ENCODE measurements around the gene HEPACAM. TPM values are rescaled to one million over a fixed set of nuclear protein-coding genes. Genes with fewer than 3 reads are reported as not detected.

The HEPACAM gene
- total RNA-seq, 1 experiment from 2014 or later, result 0.11 TPM

DNA sequence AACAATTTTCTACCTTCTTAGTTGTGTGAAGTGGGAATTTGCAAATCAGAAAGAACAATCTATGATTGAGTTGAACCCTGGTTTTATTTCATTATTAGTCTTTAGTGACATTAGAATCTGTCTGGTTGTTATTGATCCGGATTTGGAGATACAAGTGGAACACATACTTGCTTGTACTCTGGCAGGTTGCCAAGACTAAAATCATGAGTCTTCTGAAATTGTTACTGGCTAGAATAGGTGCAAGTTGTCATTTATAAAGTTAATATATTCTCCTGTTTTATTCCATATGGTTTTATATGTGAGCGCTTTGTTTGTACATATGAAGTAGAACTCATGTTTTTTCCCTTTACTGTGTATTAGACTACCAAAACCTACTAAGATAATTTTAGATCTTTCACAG lies 41.2 kb upstream of the HEPACAM start:
- Histone ChIP-seq H4K20me1 (ENCODE audit: low read length) (no peaks in the 10 kb centered on the region), H3K27me3 (ENCODE audit: low read length) (no peaks in the 10 kb centered on the region), H3K36me3 (ENCODE audit: low read depth, low read length) (peaks cover 8% of the 10 kb centered on the region), H3K9me3 (ENCODE audit: low read length) (no peaks in the 10 kb centered on the region), H3K27ac (ENCODE audit: low read length) (no peak overlapping the region), H3K4me1 (ENCODE audit: insufficient read depth, low read length) (peaks cover 6% of the 10 kb centered on the region), H3K79me2 (ENCODE audit: low read length) (no peaks in the 10 kb centered on the region), H3K9ac (ENCODE audit: low read length) (no peak overlapping the region), H3F3A (ENCODE audit: low read length, unreplicated experiment) (no peaks in the 10 kb centered on the region), H2AFZ (ENCODE audit: low read length) (no peak overlapping the region), H3K4me2 (ENCODE audit: low read length) (no peak overlapping the region), H3K4me3 (ENCODE audit: low read length) (no peak overlapping the region), H3K9me2 (replicated peaks; ENCODE audit: low read length) (no peaks in the 10 kb centered on the region)
- no TSS peak for BruUV-seq (replicated peaks)
- ChIA-PET CTCF (no interaction called here), POLR2A (ENCODE audit: unreplicated experiment) (no interaction called here)
- no peak for TF ChIP-seq EZH2phosphoT487 (IDR thresholded peaks at IDR 0.05; ENCODE audit: borderline replicate concordance, low read length)
- TF ChIP-seq EZH2 (IDR thresholded peaks at IDR 0.05; ENCODE audit: low read length, unreplicated experiment), result no peak
- no peak for TF ChIP-seq CTCF (conservative IDR thresholded peaks at IDR 0.05; ENCODE audit: low read depth, low read length)
- DNase-seq (no peak), ATAC-seq (no peak)
- intact Hi-C loops (cut with micrococcal nuclease), result no loop called here

DNA sequence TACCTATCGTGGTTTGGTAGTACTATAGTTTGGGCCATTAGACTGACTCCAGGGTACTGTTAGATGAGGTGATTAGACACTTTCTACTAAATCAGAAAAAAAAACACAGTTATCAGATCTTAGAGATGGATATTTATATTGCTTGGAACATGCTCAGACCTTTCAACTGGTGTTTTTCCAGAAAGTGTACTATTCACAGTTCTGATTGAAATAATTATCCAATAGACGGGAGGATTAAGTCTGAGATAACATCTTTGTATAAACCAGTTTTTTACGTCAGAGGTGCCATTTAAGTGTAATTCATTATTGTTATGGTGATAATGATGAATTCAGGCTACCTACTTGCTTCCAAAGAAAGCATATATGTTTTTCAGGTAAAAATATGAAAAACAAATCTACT lies 40.7 kb upstream of the HEPACAM start:
- no peak for TF ChIP-seq EZH2 (IDR thresholded peaks at IDR 0.05; ENCODE audit: low read length, unreplicated experiment)
- H3K27me3 ChIP-seq (ENCODE audit: low read length), result no peaks in the 10 kb centered on the region
- BruUV-seq (replicated peaks), result no TSS peak
- intact Hi-C loops (cut with micrococcal nuclease), result no loop called here
- peaks cover 3% of the 10 kb centered on the region for H3F3A ChIP-seq (ENCODE audit: low read length, unreplicated experiment)
- no peak overlapping the region for H3K4me2 ChIP-seq (ENCODE audit: low read length)
- CTCF ChIA-PET, result no interaction called here
- H3K9me2 ChIP-seq (replicated peaks; ENCODE audit: low read length), result no peaks in the 10 kb centered on the region
- ATAC-seq (no peak), DNase-seq (no peak)
- no peak overlapping the region for H3K27ac ChIP-seq (ENCODE audit: low read length)
- no peaks in the 10 kb centered on the region for H3K9me3 ChIP-seq (ENCODE audit: low read length)
- no peak overlapping the region for H3K9ac ChIP-seq (ENCODE audit: low read length)
- H2AFZ ChIP-seq (ENCODE audit: low read length), result no peak overlapping the region
- H4K20me1 ChIP-seq (ENCODE audit: low read length), result no peaks in the 10 kb centered on the region
- H3K4me1 ChIP-seq (ENCODE audit: insufficient read depth, low read length), result peaks cover 10% of the 10 kb centered on the region
- POLR2A ChIA-PET (ENCODE audit: unreplicated experiment), result no interaction called here
- H3K36me3 ChIP-seq (ENCODE audit: low read depth, low read length), result peaks cover 5% of the 10 kb centered on the region
- no peaks in the 10 kb centered on the region for H3K79me2 ChIP-seq (ENCODE audit: low read length)
- H3K4me3 ChIP-seq (ENCODE audit: low read length), result no peak overlapping the region

- H3K9me2 ChIP-seq (replicated peaks; ENCODE audit: low read length), result no peaks in the 10 kb centered on the region
- no peak overlapping the region for H3K4me3 ChIP-seq (ENCODE audit: low read length)
- CTCF ChIA-PET, result interaction anchor here (1.1 to 1.6 kb wide), 2 partner anchors 152 to 170 kb away, joined by 4 to 8 read pairs; no protein-coding TSS in a partner anchor
- peak overlapping the region; percentile 47 for H3K4me2 ChIP-seq (ENCODE audit: low read length)
- peaks cover 5% of the 10 kb centered on the region for H3F3A ChIP-seq (ENCODE audit: low read length, unreplicated experiment)
- H3K27ac ChIP-seq (ENCODE audit: low read length), result peak overlapping the region; percentile 65
- peaks cover 28% of the 10 kb centered on the region for H3K4me1 ChIP-seq (ENCODE audit: insufficient read depth, low read length)
- peaks cover 4% of the 10 kb centered on the region; the same call in 1 of the 2 replicates for H3K36me3 ChIP-seq (ENCODE audit: low read depth, low read length)
- no peaks in the 10 kb centered on the region for H3K9me3 ChIP-seq (ENCODE audit: low read length)
- no peaks in the 10 kb centered on the region for H3K79me2 ChIP-seq (ENCODE audit: low read length)
- intact Hi-C loops (cut with micrococcal nuclease), result loop anchor here (1.0 to 5.0 kb wide), 5 partner anchors 48 to 169 kb away; partner anchors contain the start of genes SLC37A2 and TMEM218
- BruUV-seq (replicated peaks), result no TSS peak
- H3K9ac ChIP-seq (ENCODE audit: low read length), result peak overlapping the region; percentile 28
- POLR2A ChIA-PET (ENCODE audit: unreplicated experiment), result interaction anchor here (0.8 kb wide), 1 partner anchor 100 kb away, joined by 7 read pairs; no protein-coding TSS in a partner anchor
- TF ChIP-seq CTCF (conservative IDR thresholded peaks at IDR 0.05; ENCODE audit: low read depth, low read length) (no peak), EZH2 (IDR thresholded peaks at IDR 0.05; ENCODE audit: low read length, unreplicated experiment) (no peak), EZH2phosphoT487 (IDR thresholded peaks at IDR 0.05; ENCODE audit: borderline replicate concordance, low read length) (no peak)
- H3K27me3 ChIP-seq (ENCODE audit: low read length), result no peaks in the 10 kb centered on the region
- peak; percentile 86 for ATAC-seq
- no peak overlapping the region for H2AFZ ChIP-seq (ENCODE audit: low read length)
- H4K20me1 ChIP-seq (ENCODE audit: low read length), result no peaks in the 10 kb centered on the region
- DNase-seq, result peak; percentile 70
Measured at GRCh38 chr11:124971810-124972209, 36.0 kb upstream of the HEPACAM start.

Measured in PC-3 (cell line).